Frontal cortex (tissue), 4 donors: ENCODE data around the gene BMPR1A. TPM values are rescaled to one million over a fixed set of nuclear protein-coding genes. Genes with fewer than 3 reads are reported as not detected.
A peak's percentile ranks its signal among the peaks of the same experiment; 100 is the strongest.
"Not testable (repeated sequence)": the region's sequence is repeated elsewhere in the genome, so short reads cannot be mapped to it uniquely, and the experiment has no call there.

Experiments
- DNase-seq, 2 donors: peaks; one replicate each; pipeline ENCODE4 v3.0.0; 2012; ENCODE audit warnings: low spot score in 2 of 2
- FAIRE-seq: peaks from 2 replicates; lab custom pipeline; 2012; peaks lifted over from hg19 to GRCh38; lab: Jason Lieb, UNC
- total RNA-seq: library from RNA; depleted of rRNA; stranded (reverse); fragments of >200 nt; gene quantifications from one replicate; pipeline ENCODE4 v1.2.3, GENCODE V29; 2014
- donor health status: control.
- donor health status: control.
- donor health status: control.

Gene BMPR1A
- total RNA-seq, 1 donor from 2014 or later, result 46.5 TPM

DNA sequence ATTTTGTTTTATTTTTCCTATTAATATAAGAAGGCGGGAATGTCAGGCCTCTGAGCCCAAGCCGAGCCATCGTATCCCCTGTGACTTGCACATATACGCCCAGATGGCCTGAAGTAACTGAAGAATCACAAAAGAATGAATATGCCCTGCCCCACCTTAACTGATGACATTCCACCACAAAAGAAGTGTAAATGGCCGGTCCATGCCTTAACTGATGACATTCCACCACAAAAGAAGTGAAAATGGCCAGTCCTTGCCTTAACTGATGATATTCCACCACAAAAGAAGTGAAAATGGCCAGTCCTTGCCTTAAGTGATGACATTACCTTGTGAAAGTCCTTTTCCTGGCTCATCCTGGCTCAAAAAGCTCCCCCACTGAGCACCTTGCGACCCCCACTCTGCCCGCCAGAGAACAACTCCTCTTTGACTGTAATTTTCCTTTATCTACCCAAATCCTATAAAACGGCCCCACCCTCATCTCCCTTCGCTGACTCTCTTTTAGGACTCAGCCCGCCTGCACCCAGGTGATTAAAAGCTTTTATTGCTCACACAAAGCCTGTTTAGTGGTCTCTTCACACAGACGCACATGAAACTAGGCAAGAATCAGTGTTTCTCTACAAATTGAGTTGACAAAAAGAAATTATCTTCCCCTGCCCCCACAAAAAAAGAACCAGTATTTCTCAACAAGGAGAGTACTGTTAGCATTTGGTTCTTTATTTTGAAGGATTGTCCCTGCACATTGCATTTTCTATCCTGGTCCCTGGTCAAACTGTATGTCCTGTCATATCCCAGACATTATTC lies 108.8 kb downstream of the BMPR1A start:
- not testable (repeated sequence) for FAIRE-seq, DNase-seq

DNA sequence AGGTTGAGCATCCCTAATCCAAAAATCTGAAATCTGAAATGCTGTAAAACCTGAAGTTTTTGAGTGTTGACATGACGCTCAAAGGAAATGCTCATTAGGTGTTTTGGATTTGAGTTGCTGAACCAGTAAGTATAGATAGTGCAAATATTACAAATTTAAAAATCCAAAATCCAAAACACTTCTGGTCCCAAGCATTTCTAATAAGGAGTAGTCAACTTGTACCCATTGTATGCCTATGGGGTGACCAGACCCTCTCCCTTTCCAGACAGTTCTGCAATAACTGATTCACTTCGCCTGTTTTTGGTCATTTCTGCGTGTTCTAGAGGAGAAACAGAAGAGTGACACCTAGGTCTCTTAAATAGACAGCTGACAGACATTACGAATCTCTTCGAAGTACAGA lies 110.7 kb downstream of the BMPR1A start:
- no peak for FAIRE-seq

GRCh38 chr10:86868353-86868752 lies 111.9 kb downstream of the BMPR1A start:
- no peak for DNase-seq
- no peak for FAIRE-seq

More for the DNA sequence above, 110.7 kb downstream of the BMPR1A start:
- DNase-seq, result no peak

- no peak for DNase-seq
- FAIRE-seq, result no peak
Observed at GRCh38 chr10:86870679-86871078, 114.3 kb downstream of the BMPR1A start.

DNA sequence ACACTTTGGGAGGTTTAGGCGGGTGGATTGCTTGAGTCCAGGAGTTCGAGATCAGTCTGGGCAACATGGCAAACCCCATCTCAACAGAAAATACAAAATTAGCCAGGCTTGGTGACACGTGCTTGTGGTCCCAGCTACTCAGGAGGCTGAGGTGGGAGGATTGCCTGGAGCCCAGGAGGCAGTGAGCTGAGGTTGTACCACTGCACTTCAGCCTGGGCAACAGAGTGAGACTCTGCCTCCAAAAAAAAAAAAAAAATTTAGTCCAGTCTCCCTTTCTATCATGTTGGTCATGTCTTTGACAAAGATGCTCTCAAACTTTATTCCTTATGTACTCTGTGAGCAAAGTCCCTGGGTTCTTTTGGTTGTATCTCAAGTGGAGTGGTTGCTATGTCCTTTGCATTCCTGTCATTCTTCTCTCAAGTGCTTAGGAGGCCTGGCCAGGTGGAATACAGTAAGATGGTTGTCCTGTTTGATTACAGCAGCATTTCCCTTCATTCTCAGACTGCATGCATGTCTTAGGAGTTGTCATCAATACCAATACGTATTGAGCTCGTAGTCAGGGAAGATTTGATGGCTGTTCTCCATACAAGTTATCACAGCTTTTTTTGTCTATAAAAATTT lies 115.3 kb downstream of the BMPR1A start:
- DNase-seq (no peak), FAIRE-seq (no peak)

DNA sequence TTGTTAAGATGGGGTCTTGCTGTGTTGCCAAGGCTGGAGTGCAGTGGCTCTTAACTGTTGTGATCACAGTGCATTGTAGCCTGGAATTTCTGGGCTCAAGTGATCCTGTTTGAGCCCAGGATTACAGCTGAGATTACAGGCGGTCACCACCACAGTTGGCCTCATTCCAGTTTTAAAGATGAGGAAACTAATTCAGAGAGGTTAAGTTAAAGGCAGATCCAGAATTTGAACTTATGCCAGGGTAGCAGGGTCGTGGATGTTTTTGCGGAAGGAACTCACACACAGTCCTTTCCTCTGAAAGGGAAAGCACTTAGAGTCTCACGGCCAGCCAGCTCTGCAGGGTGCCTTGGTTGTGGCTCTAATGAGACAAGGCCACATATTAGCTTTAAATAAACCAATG lies 116.3 kb downstream of the BMPR1A start:
- FAIRE-seq (no peak), DNase-seq (no peak)

- DNase-seq (no peak), FAIRE-seq (no peak)
Observed at GRCh38 chr10:86876748-86877147, 120.3 kb downstream of the BMPR1A start.

GRCh38 chr10:86878983-86879713 lies 122.7 kb downstream of the BMPR1A start:
- no peak for FAIRE-seq
- no peak for DNase-seq

GRCh38 chr10:86880971-86881370 lies 124.6 kb downstream of the BMPR1A start:
- FAIRE-seq (no peak), DNase-seq (no peak)

GRCh38 chr10:86888585-86889381 lies 132.4 kb downstream of the BMPR1A start:
- FAIRE-seq, result no peak
- no peak for DNase-seq

DNA sequence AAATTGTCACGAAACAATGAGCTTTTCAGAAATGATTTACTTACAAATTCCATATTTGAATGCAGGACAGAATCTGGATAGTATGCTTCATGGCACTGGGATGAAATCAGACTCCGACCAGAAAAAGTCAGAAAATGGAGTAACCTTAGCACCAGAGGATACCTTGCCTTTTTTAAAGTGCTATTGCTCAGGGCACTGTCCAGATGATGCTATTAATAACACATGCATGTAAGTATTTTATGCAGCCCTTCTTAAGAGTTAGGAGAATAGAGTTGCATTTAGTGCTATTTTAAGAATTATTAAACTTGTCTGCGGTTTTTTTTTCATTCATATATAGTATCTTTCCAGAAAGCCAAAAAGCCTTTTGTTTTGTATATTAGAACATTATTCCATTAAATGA lies 133.6 kb downstream of the BMPR1A start:
- FAIRE-seq (no peak), DNase-seq (no peak)

- DNase-seq, result no peak
- no peak for FAIRE-seq
Observed at GRCh38 chr10:86898511-86898910, 142.1 kb downstream of the BMPR1A start.

GRCh38 chr10:86899132-86899531 lies 142.7 kb downstream of the BMPR1A start:
- FAIRE-seq, result no peak
- DNase-seq, result no peak

GRCh38 chr10:86899670-86900276 lies 143.4 kb downstream of the BMPR1A start:
- FAIRE-seq (peak; percentile 88), DNase-seq (peak; percentile 22 to 34)

DNA sequence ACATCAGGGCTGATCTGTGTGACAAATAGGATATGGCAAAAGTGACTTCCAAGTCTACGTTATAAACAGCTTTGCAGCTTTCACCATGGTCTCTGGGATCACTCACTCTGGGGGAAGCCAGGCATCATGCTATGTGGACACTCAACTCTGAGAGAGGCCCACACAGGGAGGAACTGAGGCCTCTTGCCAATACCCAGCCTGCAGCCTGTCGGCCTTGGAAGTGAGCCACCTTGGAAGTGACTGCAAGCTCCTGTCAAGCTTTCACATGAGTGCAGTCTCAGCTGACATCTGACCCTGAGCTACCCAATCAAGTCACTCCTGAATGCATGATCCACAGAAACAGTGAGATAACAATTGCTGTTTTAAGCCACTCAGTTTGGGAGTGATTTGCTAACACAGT lies 144.5 kb downstream of the BMPR1A start:
- DNase-seq (peak in 1 of 2 donors; percentile 16), FAIRE-seq (no peak)

GRCh38 chr10:86904600-86904999 lies 148.2 kb downstream of the BMPR1A start:
- DNase-seq (no peak), FAIRE-seq (no peak)

DNA sequence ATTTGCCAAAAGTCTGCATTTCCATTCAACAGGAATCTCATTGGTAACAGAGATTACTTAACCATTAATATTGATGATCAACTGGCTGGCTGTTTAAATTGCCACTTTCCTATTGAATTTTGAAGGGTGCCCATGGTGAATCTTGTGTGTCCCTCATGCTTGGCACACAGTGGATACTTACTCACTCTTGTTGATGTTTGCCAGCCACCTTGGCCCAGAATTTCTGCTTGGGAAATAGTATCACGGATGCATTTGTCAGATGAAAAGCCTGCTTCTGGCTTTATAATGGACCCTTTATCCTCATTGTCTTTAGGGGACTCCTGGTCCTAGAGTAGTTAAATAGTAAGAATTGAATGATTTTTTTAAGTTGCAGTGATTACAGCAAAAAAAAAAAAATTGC lies 149.0 kb downstream of the BMPR1A start:
- FAIRE-seq (no peak), DNase-seq (no peak)

DNA sequence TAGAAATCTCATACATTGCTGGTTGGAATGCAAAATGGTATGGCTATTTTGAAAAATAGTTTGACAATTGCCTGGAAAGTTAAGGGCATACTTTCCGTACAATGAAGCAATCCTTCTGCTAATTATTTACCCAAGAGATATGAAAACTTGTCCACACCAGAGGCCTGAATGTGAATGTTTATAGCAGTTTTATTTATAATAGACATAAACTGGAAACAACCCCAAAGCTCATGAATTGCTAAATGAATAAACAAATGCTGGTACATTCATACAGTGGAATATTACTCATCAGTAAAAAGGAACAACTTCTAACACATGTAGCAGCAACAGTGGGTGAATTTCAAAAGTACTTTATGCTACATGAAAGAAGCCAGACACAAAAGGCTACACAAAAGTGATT lies 158.3 kb downstream of the BMPR1A start:
- no peak for DNase-seq
- no peak for FAIRE-seq

- DNase-seq (no peak), FAIRE-seq (no peak)
Observed at GRCh38 chr10:86918022-86918471, 161.6 kb downstream of the BMPR1A start.

DNA sequence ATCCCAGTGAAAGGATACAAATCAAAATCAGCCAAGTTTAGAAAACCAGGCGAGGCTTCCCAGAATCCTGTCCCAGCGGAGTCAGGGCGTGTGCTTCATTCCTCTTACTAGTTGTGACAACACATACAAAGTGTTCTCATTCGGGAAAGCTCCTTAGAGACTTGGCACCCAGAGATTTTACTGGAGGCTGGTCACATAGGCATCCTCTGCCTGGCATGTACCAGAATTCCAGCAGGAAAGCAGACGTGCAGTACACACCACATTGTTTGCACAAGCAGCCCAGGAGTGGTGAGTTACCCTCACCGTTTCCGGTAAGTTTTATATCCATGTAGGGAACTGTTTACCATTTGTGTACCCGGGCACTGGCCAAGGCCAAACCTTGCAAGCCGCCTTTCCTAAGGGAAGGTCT lies 166.1 kb downstream of the BMPR1A start:
- FAIRE-seq, result no peak

More for the DNA sequence above, 166.1 kb downstream of the BMPR1A start:
- DNase-seq, result no peak
